HG03103 (cell line): ENCODE measurements around the gene SPINDOC.
"Not testable (repeated sequence)": the region's sequence is repeated elsewhere in the genome, so short reads cannot be mapped to it uniquely, and the experiment has no call there.

Experiments
- ATAC-seq: cut with Tn5 transposase; IDR thresholded peaks from one replicate; pipeline ENCODE4 v1.9.1; 2021; ENCODE audit warnings: low read depth; ENCODE audit not compliant: unreplicated experiment

The SPINDOC gene

DNA sequence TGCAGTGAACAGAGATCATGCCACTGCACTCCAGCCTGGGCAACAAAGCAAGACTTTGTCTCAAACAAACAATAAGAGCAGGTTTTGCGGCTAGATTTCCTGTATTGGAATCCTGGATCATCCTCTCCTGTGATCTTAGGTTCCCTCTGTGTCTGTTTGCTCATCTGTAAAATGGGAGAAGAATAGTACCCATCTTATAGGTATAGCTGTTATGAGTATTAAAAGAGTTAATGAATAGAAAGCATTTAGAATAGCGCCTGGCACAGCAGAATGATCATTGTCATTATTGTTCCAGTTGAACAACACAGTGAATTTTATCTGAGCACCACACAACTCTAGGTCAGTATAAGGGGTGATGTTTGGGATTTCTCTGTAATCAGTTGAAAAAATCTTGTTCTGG, 36.4 kb downstream of the SPINDOC start:
- ATAC-seq, result no peak

DNA sequence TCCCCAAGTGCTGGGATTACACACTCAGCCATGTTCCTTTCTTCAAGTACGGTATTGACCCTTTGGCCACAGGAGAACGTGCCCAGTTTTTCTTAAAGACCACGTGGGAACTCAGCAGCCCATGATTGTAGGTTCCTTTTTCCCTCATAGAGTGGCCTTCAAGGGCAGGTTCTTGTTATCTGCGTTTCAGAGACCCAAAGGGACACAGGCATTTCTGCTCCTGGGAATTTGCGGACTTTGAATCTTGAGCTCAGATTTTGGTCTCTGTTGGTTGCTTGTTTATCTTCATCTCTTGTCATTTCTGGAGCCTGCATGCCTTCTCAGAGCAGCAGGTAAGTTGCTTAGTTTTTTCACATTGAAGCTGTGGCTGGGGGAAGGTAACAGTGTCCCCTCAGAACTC, 37.7 kb downstream of the SPINDOC start:
- no peak for ATAC-seq

DNA sequence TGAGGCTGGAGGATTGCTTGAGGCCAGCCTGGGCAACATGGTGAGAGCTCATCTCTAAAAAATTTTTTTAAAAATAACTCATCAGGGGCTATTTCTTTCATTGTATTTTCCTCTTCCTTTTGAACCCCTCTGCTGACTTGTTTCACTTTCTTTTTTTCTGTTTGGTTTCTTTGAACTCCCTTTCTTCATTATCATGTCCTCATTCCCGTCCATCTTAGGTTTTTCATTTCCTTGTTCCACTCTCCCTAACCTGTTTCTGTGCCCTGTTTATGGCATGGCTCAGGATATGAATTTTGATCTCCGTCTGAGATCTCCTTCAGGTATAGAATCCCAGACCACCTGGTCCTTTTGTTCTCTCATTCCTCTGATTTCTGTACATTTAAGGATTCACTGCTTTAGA, 38.1 kb downstream of the SPINDOC start:
- ATAC-seq, result no peak

DNA sequence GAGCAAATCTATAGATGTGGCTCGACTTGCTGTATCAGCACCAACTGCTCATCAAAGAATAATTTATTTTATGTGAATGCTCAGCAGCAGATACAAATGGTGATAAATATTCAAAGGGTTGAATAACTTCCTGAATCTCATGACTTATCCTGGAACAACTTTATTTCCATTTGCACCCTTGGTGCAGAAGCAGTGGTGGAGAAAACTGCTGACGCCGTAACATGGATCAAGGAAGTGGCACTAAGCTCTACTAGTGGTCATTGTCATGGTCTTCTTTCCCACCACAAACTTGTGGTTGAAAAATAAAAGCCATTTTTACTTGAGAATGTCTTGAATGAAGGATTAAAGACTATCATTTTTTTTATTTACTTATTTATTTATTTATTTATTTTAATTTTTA, 40.2 kb downstream of the SPINDOC start:
- ATAC-seq, result no peak

DNA sequence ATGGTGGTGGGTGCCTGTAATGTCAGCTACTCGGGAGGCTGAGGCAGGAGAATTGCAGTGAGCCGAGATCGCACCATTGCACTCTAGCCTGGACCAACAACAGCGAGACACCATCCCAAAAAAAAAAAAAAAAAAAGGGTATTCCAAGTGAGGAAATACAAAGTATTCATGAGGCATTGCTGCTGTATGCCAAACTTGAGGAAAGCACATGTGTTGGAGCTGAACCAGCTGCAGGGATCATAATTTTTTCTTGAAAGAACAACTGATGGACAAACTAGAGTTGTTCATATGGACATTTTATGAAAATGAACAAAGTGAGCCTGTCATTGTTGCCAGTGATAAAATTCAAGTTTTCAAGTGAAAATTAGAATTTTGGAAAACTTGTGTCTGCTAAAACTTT, 41.4 kb downstream of the SPINDOC start:
- ATAC-seq, result no peak

DNA sequence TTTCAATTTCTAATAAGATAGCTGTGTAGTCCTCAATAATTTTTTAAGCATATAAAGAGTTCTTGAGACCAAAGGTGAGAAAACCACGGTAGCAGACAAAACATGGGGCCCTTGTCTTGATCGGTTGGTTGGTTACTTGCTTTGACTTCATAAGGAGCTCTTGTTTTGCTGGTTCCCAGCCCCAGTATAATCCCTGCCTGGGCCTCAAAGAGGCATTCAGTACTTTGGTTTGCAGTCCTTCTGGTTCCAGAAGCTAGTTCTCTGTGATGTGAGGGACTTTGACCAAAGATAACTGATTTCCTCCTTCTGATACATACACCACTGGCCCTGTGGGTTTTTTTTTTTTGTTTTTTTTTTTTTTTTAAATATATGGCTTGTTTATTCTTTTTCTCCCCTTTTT, 42.7 kb downstream of the SPINDOC start:
- no peak for ATAC-seq

DNA sequence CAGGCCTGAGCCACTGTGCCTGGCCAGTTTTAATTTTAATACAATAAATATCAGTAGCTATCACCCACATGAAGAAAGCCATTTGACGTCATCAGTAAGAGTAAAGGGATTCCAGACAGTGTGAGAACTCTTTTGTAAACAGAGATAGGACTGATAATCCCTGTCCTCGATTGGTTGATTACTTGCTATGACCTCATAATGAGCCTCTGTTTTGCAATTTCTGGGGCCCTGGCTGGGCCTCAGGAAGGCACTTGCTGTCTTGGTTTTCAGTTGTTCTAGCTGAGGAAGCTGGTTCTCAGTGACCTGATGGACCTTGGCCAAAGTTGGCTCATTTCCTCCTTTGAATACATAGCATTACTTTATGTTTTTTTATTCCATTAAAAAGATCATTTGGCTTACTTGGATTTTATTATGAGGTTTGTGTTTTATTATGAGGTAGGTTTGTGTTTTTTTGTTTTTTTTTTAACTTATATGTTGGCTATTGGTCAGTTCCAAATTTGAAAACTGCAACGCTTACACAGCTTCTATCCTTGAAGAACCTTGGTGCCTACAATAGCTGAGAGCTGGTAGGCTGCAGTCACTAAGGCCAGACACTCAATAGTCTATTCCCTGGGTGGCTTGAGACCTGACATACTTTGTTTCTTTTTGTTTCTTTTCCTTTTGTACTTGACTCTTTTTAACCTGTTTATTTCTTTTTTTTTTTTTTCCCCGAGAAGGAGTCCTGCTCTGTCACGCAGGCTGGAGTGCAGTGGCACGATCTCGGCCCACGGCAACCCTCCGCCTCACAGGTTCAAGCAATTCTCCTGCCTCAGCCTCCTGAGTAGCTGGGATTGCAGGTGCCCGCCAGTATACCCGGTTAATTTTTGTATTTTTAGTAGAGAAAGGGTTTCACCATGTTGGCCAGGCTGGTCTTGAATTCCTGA, 45.6 kb downstream of the SPINDOC start:
- no peak for ATAC-seq

DNA sequence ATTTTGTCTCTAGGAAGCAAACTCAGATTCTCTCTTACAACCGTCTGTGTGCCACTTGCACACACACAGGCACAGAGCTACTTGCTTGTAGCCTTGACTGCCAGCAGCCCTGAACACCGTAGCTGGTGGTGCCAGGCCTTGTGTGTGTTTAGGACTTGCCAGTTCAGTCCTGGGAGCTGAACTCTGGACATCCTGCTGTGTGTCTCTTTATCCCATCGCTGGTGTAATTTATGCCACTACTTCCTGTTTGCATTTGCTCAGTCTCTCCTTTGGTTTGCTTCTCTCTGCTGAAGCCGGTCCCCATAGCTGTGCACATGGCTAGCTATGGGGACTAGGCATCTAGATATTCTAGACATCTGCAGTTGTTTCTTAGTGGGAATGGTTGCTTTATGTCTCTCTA, 49.7 kb downstream of the SPINDOC start:
- ATAC-seq, result no peak

DNA sequence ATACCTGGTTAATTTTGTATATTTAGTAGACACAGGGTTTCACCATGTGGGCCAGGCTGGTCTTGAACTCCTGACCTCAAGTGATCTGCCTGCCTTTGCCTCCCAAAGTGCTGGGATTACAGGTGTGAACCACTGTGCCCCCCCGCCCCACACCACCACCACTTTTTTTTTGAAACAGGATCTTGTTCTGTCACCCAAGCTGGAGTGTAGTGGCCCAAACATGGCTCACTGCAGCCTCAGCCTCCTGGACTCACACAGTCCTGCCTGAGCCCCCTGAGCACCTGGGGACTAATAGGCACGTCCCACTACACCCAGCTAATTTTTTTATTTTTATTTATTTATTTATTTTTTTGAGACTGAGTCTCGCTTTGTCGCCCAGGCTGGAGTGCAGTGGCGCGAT, 50.4 kb downstream of the SPINDOC start:
- ATAC-seq, result not testable (repeated sequence)

DNA sequence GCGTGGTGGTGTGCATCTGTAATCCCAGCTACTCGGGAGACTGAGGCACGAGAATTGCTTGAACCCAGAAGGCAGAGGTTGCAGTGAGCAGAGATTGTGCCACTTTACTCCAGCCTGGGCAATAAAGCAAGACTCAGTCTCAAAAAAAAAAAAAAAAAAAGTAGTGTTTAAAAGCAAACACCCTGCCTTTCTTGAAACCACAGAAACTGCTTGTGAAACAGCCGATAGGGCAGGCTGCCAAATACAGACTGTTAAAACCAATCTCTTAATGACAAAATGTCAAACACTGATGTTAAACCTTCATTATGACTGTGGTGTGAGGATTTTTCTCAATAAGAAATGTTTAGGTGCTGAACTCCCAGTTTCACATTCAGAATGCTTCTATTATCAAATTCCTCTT, 53.0 kb downstream of the SPINDOC start:
- peak; percentile 58 for ATAC-seq

DNA sequence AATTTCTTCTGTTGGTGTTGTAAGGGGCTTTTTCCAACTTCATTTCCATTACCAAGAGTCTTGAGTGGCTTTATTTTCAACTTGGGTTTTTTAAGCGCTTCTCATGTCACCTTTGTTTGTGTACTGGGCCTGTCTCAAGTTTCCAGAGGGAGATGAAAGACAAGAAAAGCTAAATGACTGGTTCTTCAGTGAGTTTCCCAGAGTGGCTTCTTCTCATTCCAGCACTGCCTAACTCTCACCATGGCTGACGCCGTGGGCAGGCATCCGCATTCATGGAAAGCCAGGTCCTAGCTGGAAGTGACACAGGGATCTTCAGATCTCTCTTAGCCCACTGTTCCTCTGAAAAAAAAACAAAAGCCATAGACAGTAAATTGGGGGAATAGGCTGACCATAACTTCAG, 54.3 kb downstream of the SPINDOC start:
- no peak for ATAC-seq

DNA sequence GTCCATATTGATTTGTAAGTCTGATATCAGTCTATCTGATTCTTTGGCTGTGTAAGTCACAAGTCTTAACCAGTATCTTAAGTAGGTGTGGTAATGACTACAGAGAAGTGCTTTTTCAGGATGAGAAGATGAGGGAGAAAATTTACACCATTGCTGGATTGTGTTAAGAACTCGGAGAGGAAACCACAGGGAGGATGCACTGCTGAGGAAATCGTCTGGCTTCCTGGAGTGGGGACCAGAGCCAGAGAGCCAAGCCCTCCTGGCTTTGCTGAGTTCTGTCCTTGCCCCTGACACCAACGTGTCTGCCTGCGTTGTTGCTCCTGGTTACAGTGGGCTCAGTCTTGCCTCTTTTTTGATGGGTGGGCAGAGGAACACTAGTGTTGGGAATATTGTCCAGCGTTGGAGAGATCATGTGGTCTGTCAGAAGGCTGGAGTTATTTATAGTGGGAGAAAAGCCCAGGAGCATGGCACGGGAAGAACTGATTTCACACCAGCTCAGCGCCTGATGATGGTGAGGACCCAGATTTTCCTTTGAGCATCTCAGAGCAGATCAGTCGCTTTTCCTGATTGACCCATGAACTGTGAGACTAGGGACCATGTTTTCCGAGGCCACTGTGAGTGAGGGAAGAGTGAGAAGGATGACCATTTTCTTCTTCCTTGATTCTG, 55.3 kb downstream of the SPINDOC start:
- no peak for ATAC-seq

DNA sequence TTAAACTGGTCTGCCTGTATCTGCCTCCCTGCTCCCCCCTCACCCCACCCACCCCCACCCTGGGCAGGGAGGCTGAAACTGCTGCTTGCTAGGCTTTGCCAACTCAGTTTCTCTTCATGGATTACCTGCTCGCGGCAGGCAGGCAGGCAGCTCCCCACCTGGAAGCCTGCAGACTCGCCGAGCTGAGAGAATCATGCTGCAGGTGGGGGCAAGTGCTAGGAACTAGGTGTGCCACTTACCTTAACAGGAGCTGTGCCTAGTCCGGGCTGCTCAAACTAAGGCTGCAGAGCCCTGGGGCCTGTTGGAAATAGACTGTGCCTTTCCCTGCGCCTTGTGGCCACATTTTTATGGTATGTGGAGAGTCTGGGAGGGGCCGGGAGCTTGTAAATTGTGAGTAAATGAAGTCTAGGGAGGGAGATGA, 55.9 kb downstream of the SPINDOC start:
- ATAC-seq, result no peak

DNA sequence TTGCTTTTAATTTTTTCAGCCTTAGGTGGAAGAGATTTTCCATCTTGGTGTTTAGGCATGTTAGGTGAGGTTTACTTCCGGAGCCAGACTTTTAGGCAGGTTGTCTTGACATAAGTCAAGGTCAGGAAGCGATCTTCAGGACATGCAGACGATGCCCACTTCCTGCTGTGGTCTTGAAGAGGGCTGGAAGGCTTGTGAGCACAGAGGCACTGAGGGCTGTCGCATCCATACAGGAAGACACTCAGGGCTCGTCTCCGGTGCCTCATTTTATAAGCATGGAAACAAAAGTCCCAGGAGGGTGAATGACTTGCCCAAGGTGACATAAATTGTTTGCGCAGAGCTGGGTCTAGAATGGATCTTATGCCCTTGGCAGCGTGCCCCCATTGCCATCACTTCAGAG, 56.4 kb downstream of the SPINDOC start:
- ATAC-seq, result no peak

DNA sequence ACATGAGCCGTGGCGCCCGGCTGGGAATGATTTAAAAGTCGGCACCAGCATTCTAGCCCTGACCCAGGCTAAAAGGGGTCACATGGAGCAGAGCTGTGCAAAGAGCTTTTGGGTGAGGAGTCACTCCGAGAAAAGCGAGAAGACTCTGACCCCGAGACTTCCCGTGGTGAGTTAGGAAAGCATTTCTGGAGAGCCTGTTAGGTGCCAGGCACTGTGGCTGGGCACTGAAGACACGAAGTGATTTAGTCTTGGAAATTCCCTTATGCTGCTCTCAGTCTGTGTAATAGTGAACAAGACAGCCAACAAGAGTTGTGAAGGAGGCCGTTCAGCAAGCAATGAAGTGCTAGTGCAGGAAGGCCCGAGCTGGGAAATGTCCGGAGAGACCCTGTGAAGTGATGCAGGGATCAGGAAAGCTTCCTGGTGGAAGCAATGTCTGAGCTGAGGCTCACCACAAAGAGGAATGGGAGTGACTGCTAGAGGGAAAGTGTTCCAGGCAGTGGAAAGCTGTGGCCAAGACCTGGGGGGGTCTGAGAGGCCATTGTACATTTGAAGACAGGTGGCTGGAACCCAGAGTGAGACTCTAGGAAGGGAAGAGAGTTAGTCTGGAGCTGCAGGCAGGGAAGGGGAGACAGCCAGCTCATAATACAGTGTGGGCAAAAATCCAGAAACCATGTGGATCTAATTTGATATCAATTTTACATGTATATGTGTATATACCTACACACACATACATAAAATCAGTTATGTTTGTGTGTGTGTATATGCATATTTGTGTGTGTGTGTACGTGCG, 57.3 kb downstream of the SPINDOC start:
- no peak for ATAC-seq

DNA sequence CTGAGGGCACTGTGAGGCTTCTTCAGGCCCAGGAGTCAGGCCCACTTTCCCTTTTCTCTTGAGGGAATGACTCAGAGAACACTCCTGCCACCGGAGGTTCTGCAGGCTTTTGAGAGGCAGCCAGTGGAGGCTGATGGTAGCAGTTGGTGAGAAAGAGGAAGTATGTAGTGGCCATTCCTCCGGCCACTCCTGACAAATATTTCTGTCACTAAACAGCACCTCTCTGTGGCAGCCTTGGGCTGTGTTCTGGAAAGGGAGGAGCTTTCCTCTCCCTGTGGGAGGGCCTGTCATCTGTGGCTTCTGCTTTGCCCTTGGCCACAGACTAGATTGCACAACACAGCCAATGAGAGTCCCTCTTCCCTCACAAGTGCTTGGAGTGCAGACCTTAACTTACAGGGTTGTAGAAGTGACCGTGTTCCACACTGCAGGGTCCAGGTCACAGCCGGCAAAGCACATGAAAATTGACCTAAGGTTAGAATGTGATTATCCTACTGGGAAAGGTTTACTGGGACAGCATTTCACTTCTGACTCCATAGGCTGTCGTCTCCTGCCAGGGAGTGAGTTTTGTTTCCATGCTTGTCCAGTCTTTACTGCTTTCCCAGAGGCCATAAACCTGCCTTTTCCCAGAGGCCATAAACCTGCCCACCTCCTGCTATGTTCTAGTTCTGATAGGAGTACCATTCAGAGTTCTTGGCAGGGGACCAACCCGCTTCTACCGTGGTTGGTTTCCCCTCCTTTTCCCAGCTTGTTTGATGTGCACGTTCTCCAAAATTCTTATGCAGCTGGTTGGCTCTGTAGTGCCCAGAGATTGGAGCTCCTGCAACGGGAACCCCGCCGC, 58.9 kb downstream of the SPINDOC start:
- peak; percentile 89 for ATAC-seq

DNA sequence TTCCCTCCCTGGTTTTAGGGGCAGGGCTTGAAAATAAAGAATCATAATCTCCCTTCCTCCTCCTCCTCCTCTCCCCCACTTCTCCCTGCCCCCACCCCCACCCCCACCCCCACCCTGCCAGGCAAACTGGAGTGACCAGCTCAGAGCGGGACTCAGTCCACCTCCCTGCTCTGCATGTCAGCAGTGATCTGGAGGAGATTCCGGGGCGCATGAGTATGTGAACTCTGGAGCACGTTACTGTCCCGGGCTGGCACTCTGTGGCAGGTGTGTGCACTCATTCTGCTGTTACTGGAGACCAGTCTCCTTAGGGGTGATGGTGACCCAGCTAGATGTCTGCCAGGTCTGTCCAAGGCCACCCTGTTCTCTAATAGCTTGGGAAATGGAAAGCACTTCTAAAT, 59.5 kb downstream of the SPINDOC start:
- no peak for ATAC-seq

DNA sequence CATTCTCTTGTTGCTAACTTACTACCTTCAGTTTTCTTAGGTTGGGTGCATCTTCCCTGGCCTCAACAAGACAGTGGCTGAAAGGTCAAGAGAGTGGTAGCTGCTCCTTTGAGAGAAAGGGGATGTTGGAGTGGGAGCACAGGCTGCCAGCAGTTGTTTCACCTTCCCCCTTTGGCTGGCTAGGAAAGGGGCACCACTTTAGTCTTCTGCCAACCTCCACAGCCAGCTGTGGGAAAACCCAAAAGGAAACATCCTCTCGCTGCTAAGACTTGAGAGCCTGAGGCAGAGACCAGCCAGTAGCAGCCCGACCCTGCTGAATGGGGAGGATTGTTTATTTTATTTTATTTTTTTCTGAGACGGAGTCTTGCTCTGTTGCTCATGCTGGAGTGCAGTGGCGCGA, 60.1 kb downstream of the SPINDOC start:
- ATAC-seq, result no peak

DNA sequence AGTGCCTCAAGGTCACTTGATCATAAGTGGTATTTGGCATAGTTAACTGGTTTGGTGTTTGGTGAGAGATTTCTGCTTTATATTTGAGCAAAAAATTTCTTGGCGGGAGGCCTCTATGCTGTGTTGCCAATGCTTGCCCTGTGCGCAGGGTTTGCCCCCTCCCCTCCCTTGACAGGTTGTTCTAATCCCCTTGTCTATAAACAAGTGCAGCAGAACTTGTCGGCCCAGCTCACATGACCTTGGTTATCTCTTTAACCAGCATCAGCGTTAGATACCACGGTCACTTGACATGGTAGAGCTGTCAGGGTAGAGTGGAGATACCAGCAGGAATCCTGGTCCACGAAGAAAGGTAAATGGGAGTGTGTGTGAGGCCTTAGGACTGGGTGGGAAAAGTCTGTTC, 61.3 kb downstream of the SPINDOC start:
- ATAC-seq, result no peak

DNA sequence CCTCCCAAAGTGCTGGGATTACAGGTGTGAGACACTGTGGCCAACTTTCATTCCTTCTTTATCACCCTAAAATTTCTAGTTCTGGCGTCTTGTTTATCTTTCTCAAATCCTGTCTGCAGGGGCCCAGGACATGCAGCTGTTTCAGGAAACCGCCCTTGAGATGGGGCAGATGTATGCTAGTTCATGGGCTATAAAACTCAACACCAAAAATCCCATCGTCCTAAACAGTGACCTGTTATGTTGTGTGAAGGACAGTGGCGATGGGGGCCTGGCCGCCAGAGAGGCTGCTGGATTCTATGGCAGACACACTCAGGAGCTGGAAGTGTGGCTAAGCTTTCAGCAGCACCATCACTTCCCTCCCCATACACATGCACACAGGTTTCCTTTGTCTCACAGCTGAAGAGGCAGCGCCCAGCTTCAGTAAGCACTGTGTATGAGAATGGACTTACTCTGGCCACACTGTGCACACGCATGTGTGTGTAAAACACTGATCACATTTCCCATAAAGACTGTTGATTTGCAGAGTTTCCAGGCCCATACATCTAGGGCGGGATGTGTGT, 62.3 kb downstream of the SPINDOC start:
- ATAC-seq, result no peak
